ENCODE data around the gene MUC20. TPM values are rescaled to one million over a fixed set of nuclear protein-coding genes. Genes with fewer than 3 reads are reported as not detected.

Gene MUC20
- total RNA-seq, 1 experiment from 2014 or later, result not detected

DNA sequence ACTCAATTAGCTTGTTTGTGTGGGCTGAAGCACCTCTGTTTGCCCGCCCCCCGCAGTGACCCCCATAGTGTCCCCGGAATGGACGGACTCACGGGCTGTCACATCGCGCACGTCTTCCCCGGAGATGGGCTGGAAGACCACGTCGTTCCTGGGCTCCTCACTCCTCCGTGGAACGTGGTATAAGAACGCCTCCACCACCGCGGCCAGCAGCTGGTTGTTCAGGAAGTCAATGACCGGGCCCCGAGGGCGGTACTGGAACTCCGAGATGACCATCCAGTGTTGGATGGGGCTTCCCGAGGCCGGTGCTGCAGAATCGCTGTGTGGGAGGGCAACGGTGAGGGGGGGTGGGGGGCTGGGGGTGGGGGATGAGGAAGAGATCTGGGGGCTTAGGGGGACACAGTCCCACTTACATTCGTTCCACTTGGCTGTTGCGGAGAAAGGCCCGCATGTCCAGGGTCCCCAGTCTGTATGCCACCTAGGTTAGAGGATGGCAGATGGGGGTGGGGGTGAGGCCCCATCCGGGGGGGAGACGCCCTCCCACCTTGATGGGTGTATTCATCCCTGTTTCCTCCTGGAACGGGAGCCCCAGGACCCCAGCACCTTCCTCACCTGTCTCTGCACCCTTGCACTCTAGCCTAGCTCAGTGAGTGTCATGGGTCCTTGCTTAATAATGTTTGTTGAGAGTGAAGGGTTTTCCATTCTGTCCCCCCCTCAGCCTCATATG is 30.2 kb downstream of the MUC20 start:
- H3K9ac ChIP-seq (ENCODE audit: extremely low read depth, insufficient read length, low read length), result no peak overlapping the region
- no peak overlapping the region for H4K5ac ChIP-seq (ENCODE audit: insufficient read length, low read depth, low read length)
- H4K8ac ChIP-seq (replicated peaks; ENCODE audit: insufficient read length, low read depth, low read length), result no peak overlapping the region
- no peak overlapping the region for H4K91ac ChIP-seq (ENCODE audit: insufficient read length, low read depth, low read length)
- no peaks in the 10 kb centered on the region for H3K79me2 ChIP-seq (ENCODE audit: insufficient read depth, low read length)
- no peak overlapping the region for H2AFZ ChIP-seq (ENCODE audit: low read length)
- H2BK12ac ChIP-seq (ENCODE audit: insufficient read length, low read depth, low read length), result no peak overlapping the region
- H3K18ac ChIP-seq (ENCODE audit: insufficient read length, low read depth, low read length), result no peak overlapping the region
- H3K4me1 Mint-ChIP-seq, result peaks cover 3 to 18% of the 10 kb centered on the region in 2 experiments; a peak in 3 of 4 replicates
- peaks cover 0 to 6% (median 0%) of the 10 kb centered on the region in 3 experiments; a peak in 4 of 7 replicates for H3K36me3 Mint-ChIP-seq (ENCODE audit: insufficient read depth in 1 of 3, low read depth in 3 of 3)
- no peaks in the 10 kb centered on the region for H3K4me1 ChIP-seq (ENCODE audit: insufficient read depth, low read length)
- H3K27me3 ChIP-seq (ENCODE audit: insufficient read depth, low read length), result peaks cover 9% of the 10 kb centered on the region; the same call in 1 of the 2 replicates
- H3K27ac ChIP-seq (ENCODE audit: insufficient read length, low read depth, low read length), result no peak overlapping the region
- no peak overlapping the region for H3K14ac ChIP-seq (ENCODE audit: insufficient read depth, low read length)
- H3T11ph ChIP-seq (ENCODE audit: low read length), result no peak overlapping the region
- no peak overlapping the region for H3K23ac ChIP-seq (ENCODE audit: insufficient read length, low read depth, low read length)
- H3K56ac ChIP-seq (ENCODE audit: insufficient read length, low read depth, low read length), result no peak overlapping the region
- no peak overlapping the region for H2BK5ac ChIP-seq (ENCODE audit: insufficient read length, low read length)
- H3K4me3 Mint-ChIP-seq, result no peak overlapping the region
- H2BK15ac ChIP-seq (ENCODE audit: low read depth, low read length), result no peak overlapping the region
- H3K9me3 Mint-ChIP-seq, result peaks cover 5 to 6% of the 10 kb centered on the region in 2 experiments; a peak in 4 of 5 replicates
- no peak overlapping the region for H3K4me2 ChIP-seq (ENCODE audit: insufficient read depth, insufficient read length, low read length)
- H3K79me1 ChIP-seq (ENCODE audit: insufficient read depth, low read depth, low read length, poor library complexity, severe bottlenecking), result no peaks in the 10 kb centered on the region
- H3K4ac ChIP-seq (ENCODE audit: low read depth, low read length), result no peak overlapping the region
- DNase-seq, result no peak
- peaks cover 32% of the 10 kb centered on the region for H3K27me3 Mint-ChIP-seq (ENCODE audit: low read depth)
- TF ChIP-seq, protein P1, sequence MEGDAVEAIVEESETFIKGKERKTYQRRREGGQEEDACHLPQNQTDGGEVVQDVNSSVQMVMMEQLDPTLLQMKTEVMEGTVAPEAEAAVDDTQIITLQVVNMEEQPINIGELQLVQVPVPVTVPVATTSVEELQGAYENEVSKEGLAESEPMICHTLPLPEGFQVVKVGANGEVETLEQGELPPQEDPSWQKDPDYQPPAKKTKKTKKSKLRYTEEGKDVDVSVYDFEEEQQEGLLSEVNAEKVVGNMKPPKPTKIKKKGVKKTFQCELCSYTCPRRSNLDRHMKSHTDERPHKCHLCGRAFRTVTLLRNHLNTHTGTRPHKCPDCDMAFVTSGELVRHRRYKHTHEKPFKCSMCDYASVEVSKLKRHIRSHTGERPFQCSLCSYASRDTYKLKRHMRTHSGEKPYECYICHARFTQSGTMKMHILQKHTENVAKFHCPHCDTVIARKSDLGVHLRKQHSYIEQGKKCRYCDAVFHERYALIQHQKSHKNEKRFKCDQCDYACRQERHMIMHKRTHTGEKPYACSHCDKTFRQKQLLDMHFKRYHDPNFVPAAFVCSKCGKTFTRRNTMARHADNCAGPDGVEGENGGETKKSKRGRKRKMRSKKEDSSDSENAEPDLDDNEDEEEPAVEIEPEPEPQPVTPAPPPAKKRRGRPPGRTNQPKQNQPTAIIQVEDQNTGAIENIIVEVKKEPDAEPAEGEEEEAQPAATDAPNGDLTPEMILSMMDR (conservative IDR thresholded peaks at IDR 0.05), result no peak
- H3K23me2 ChIP-seq (ENCODE audit: insufficient read length, low read depth, low read length, poor library complexity, severe bottlenecking), result no peaks in the 10 kb centered on the region
- H3K9me3 ChIP-seq (ENCODE audit: control insufficient read depth, low read depth, low read length), result no peaks in the 10 kb centered on the region
- no peak overlapping the region for H2BK120ac ChIP-seq (ENCODE audit: low read depth, low read length, poor library complexity, severe bottlenecking)
- no CpG with 5 or more reads among the region's 30 CpGs for WGBS (ENCODE audit: extremely low coverage, insufficient read length, low lambda C conversion rate)
- no peaks in the 10 kb centered on the region for H4K20me1 ChIP-seq (ENCODE audit: control insufficient read depth, insufficient read depth, insufficient read length)
- H3K27ac Mint-ChIP-seq, result no peak overlapping the region
- H2BK20ac ChIP-seq (ENCODE audit: low read depth, low read length, poor library complexity, severe bottlenecking), result no peak overlapping the region
- H2AK5ac ChIP-seq (ENCODE audit: insufficient read length, low read length), result no peak overlapping the region

Measured in H9 (cell line).